HG03342 (cell line): ENCODE measurements around the gene CASS4.

Experiments
- ATAC-seq: cut with Tn5 transposase; IDR thresholded peaks from one replicate; pipeline ENCODE4 v1.9.1; 2021; ENCODE audit warnings: mild to moderate bottlenecking, moderate library complexity; ENCODE audit not compliant: unreplicated experiment

Gene CASS4

GRCh38 chr20:56442389-56443365, 30.6 kb downstream of the CASS4 start:
- no peak for ATAC-seq

DNA sequence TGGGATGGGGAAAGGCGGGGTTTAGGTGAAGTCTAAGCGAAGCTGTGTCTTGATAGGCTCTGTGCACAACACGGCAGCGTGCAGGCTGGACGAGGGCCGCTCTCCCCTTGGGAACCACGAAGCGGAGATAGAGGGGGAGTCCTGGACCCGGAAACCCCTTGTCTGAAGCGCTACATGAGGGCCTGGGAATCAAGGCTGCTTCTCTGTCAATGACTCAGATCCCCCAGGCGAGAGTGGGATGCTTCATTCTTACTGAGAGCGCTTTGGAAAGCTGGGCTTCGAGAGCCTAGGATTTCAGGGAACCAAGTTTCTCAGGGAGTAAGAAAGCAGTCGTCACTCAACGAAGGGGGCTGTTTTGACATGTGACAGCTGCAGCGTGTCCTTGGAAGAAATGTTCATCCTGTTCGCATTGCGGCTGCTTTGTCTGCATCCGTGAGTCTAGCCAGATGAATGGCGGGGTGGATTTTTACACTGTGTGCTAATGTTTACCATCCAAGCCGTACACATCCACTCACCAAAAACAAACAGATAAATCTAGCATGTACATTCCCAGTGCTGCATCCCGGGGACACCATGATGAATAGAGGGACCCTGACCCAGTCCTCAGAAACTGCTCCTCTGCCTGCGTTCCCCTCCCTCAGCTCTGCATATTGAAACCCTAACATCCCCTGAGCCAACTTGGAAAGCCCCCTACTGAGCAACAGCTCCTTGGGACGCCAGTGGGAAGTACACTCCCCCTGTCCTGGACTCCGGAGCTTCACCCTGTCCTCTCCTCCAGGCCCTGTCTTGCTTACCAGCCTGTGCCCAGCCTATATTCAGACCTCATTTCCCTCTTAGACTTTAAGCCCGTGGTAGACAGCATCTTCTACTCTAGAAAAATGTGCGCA, 31.8 kb downstream of the CASS4 start:
- ATAC-seq = no peak

DNA sequence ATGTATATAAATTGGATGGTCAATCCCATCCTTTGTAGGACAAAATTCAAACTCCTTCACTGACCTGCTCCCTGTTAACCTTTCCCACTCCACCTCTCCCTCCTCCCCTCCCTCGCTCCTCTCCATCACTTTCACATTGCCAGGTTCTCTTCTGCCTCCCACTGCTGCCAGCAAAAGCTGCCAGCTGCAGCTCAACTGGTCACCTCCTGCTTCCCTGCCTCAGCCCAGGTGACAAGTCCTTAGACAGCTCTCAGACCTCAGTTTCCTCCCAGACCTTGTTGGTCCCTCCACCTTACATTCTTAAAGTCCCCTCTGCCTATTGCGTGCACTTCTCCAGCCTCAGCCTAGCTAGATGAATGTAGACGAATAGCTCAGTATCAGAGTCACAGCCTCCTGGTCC, 33.1 kb downstream of the CASS4 start:
- ATAC-seq = no peak

- ATAC-seq = no peak
Observed at GRCh38 chr20:56445540-56445939, 33.5 kb downstream of the CASS4 start.

DNA sequence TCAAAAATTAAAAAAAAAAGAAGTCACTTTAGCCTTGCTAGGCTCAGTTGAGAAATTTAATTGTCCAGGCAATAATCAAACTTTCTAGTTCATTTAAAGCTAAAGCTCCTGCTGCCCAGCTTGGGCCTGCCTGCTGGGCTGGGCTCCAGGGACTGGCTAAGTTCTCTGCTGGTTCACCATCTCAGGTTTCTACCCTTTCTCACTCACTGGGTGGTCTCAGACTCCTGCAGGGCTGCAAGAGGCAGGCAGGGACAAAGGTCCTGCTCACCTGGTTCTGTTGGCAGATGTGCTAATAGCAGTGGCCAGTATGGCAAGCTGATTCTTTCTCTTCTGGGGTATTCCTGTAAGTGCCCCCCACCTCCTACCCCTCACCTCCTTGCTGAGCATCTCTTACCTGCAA, 35.2 kb downstream of the CASS4 start:
- no peak for ATAC-seq

DNA sequence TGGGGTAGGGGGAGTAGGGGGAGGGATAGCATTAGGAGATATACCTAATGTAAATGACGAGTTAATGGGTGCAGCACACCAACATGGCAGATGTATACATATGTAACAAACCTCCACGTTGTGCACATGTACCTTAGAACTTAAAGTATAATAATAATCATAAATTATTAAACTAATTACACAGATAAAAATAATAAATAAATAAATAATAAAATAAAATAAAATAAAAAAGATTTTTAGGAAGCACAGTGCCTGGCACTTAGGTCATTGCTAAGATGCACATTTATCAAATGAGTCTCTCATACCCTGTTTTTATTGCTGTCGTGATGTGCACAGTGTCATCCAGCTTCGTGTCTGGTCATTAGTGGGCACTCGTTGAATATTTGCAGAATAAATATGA, 37.4 kb downstream of the CASS4 start:
- no peak for ATAC-seq

GRCh38 chr20:56451056-56451765, 39.2 kb downstream of the CASS4 start:
- ATAC-seq = no peak

DNA sequence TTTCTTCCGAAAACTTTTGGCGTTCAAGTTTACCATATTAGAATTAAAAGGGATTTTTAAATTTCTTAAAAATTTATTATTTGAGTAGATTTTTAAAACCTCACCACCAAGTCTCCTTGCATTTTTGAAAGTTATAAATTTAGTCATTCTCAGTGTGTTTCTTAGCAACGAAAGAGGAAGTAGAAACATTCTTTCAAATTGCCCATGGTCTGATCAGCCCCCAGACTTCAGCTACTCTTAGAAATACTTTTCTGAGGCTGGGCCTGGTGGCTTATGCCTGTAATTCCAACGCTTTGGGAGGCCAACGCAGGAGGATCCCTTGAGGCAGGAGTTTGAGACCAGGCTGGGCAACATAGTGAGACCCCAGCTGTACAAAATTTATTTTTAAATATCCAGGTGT, 41.3 kb downstream of the CASS4 start:
- peak; percentile 61 for ATAC-seq

DNA sequence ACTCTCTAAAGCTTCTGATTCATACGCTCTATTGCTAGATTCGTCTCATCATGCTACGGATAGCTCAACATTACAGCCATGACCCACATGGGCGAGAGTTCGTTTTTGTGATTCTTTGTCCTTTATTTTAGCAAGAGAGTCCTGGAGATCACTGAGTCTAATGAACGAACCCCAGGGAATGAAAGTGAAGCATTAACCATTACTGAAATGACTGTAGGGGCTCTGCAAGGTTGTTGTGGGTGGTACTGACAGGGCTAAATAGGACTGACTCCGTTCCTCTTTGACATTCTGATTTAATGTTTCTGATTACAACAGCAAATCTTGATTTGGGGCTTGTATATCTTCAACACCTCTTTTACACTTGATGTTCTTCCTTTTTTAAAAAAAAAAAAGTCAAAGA, 42.7 kb downstream of the CASS4 start:
- ATAC-seq = peak; percentile 92

- no peak for ATAC-seq
Observed at GRCh38 chr20:56458206-56458821, 46.3 kb downstream of the CASS4 start.

DNA sequence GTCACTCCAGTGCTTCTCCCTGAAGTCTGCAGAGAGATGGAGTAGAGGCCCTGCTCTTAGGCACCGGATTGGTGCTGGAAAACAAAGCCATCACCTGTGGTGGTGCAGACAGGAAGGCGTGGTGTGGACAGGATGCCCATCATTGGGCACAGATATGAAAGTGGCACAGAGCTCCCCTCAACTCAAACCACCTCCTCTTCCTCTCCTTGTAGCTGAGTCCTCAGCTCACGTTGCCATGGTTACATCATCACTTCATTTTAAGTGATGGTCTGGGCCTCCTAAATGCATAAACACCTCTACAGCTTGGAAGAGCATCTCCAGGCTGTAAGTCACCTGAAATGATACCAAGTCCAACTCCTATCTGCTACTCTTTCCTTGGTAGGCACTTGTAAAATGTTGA, 48.4 kb downstream of the CASS4 start:
- ATAC-seq = no peak

DNA sequence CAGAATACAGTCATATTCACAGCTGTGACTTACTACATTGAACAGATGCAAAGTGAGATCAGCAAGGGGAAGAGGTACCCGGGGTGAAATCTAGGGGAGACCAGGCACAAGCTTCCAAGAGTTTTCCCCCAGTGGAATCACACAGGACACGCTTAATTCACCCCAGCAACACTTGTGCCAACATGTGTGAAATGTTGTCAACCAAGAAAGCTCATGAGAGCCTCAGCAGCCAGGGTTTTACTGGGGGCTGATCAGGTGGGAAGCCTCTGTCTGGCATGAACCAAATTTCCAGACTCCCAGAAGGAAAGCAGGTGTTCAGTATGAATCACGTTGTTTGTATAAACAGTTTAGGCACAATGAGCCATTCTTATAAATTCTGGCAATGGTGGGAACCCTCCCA, 49.5 kb downstream of the CASS4 start:
- ATAC-seq = no peak

- ATAC-seq = no peak
Observed at GRCh38 chr20:56463428-56463827, 51.4 kb downstream of the CASS4 start.

DNA sequence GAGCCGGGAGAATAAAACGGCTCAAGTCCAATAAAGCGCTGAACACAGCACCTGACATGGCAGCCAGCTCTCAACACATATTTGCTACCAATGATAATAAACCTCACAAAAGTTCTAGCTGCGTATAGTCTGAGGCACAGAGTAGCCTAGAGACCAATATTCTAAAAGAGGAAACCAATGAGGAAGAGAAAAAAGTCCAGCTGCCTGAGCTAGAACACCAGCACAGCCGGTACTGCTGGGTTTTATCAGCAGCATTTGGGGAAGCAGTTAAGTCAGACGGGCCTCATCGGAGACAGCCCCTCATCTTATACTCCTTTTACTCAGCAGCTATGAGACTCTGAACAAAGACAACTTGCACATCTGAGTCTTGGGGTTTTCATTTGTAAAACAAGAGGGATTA, 53.9 kb downstream of the CASS4 start:
- no peak for ATAC-seq

DNA sequence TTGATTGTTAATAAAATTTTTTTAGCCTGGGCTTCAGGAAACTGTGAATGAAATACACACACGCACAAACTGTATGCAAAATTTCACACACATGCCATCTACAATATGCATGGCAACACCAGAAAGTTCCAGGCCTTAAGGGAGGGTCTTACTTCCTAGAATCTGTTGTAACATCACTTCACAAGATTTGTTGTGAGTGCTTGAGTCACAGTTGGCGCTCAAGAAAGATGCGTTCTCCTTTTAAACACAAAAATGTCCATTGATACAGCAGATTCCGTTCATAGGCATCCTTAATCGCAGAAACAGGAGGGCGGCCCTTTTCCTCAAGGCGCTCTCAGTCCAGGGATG, 55.9 kb downstream of the CASS4 start:
- ATAC-seq = peak; percentile 5

DNA sequence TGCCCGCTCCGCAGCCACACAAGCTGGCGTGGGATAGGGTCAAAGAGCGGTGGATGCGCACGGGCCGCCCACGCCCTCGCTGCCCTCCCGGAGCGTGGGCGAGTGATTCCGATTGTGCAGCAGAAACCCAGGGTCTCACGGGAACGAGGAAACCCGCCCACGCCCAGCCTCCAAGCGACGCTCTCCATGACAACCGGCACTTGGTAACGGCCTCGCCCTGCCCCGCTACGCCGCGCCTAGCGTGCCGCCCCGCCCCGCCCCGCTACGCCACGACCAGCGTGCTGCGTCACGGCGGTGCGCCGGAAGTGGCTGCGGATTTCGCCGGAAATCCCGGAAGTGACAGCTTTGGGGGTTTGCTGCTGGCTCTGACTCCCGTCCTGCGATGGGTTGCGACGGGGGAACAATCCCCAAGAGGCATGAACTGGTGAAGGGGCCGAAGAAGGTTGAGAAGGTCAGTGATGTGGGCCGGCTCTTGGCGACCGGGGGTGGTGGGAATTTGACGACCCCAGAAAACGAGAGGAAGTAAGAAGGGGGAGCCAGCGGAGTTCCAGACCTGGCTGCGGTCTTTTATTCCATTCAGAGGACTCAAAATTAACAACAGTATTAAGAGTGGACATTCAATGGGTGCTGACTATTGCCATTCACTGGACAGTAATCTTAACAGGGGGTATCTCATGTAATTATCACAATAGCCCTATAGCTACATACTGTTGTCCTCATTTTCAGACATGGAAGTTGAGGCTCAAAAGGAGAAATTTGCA, 56.4 kb downstream of the CASS4 start, which contains the start of gene RTF2:
RTF2 (plus strand) TSS at position 312 of the 761 bp plus-strand sequence; CDS start at position 383, 71 bp downstream.
- peak; percentile 99 for ATAC-seq

DNA sequence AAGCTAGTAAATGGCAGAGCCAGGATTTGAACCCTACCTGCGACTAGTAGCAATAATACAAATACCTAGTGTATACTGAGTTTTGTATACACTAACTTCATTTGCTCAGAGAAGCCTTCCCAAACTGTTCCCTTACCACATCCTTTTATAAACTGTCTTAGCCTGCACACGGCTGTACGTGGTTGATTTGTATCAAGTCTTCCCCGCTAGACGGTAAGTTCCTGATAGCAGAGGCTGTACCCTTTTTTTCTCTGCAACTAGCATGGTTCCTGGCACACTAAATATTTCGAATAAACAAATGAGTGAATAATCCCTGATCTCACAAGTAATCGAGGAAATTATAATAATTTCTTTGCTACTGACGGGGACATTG, 57.0 kb downstream of the CASS4 start:
- ATAC-seq = no peak

- ATAC-seq = no peak
Observed at GRCh38 chr20:56483970-56484369, 71.9 kb downstream of the CASS4 start.

- ATAC-seq = no peak
Observed at GRCh38 chr20:56487216-56487615, 75.2 kb downstream of the CASS4 start.

DNA sequence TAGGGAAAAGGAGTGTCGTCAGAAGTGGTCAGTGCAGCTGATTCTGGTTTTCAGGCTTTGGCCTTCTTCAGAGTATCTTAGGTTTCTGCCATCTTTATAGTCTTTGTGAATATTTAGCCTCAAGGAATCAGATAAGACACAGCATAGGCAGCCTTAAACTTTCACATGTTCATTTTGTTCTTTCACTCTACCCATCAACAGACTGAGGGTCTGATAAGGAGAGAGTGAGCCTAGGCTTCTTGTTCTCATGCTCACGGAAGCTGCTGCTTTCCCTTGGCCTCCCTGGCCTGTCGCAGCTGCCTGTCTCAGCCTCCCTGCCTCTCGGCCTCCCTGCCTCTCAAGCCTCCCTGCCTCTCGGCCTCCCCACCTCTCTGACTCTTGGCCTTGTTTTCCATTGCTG, 76.5 kb downstream of the CASS4 start:
- no peak for ATAC-seq
